CD4-positive, alpha-beta T cell treated with Interleukin-17A for 1 hour (primary cell): ENCODE results near the gene RAB31.
"Not testable (repeated sequence)": the region's sequence is repeated elsewhere in the genome, so short reads cannot be mapped to it uniquely, and the experiment has no call there.

Experiments used
- DNase-seq: peaks from one replicate; pipeline ENCODE4 v3.0.0-alpha.2; 2020

Gene RAB31

GRCh38 chr18:9869715-9870430 is 161.8 kb downstream of the RAB31 start:
- DNase-seq, result no peak

- no peak for DNase-seq
Observed at GRCh38 chr18:9870431-9871008, 162.4 kb downstream of the RAB31 start.

GRCh38 chr18:9871244-9871746 is 163.2 kb downstream of the RAB31 start:
- DNase-seq, result no peak

- no peak for DNase-seq
Observed at GRCh38 chr18:9872823-9873222, 164.7 kb downstream of the RAB31 start.

GRCh38 chr18:9874728-9875127 is 166.6 kb downstream of the RAB31 start:
- DNase-seq, result no peak

- DNase-seq, result no peak
Observed at GRCh38 chr18:9876212-9876866, 168.2 kb downstream of the RAB31 start.

- DNase-seq, result no peak
Observed at GRCh38 chr18:9876867-9877654, 169.0 kb downstream of the RAB31 start.

GRCh38 chr18:9877655-9878014 is 169.5 kb downstream of the RAB31 start:
- DNase-seq, result no peak

GRCh38 chr18:9878095-9878494 is 170.0 kb downstream of the RAB31 start:
- DNase-seq, result no peak

GRCh38 chr18:9878783-9879242 is 170.7 kb downstream of the RAB31 start:
- DNase-seq, result no peak

GRCh38 chr18:9884090-9884489 is 176.0 kb downstream of the RAB31 start:
- DNase-seq, result no peak

- DNase-seq, result no peak
Observed at GRCh38 chr18:9884532-9885140, 176.5 kb downstream of the RAB31 start.

- no peak for DNase-seq
Observed at GRCh38 chr18:9885170-9886004, 177.3 kb downstream of the RAB31 start, which contains the start of gene TXNDC2. TSS of gene TXNDC2 (plus strand) at chr18:9885973. CDS start at chr18:9886681, 708 bp downstream.

GRCh38 chr18:9886005-9886348 is 177.9 kb downstream of the RAB31 start:
- no peak for DNase-seq

- no peak for DNase-seq
Observed at GRCh38 chr18:9887992-9888391, 179.9 kb downstream of the RAB31 start.

- DNase-seq, result no peak
Observed at GRCh38 chr18:9890196-9890595, 182.1 kb downstream of the RAB31 start.

GRCh38 chr18:9890957-9891356 is 182.9 kb downstream of the RAB31 start:
- no peak for DNase-seq

- not testable (repeated sequence) for DNase-seq
Observed at GRCh38 chr18:9891515-9891914, 183.4 kb downstream of the RAB31 start.

- DNase-seq, result no peak
Observed at GRCh38 chr18:9894454-9895068, 186.5 kb downstream of the RAB31 start.

- no peak for DNase-seq
Observed at GRCh38 chr18:9897129-9897528, 189.0 kb downstream of the RAB31 start.

- not testable (repeated sequence) for DNase-seq
Observed at GRCh38 chr18:9897787-9898291, 189.7 kb downstream of the RAB31 start.
